Measurements from ENCODE around the gene SMYD5.

SMYD5 gene

GRCh38 chr2:73256618-73256922 is 42.5 kb downstream of the SMYD5 start:
- Histone ChIP-seq H3K4me3 (ENCODE audit: insufficient read length, low read depth) (no peak overlapping the region), H3K27me3 (ENCODE audit: insufficient read depth, insufficient read length) (no peaks in the 10 kb centered on the region), H3K36me3 (ENCODE audit: insufficient read depth, insufficient read length, low read length) (peaks cover 34% of the 10 kb centered on the region), H3K4me1 (ENCODE audit: insufficient read depth, insufficient read length) (peaks cover 3% of the 10 kb centered on the region), H3K9ac (ENCODE audit: insufficient read length, low read depth) (no peak overlapping the region), H3K9me3 (ENCODE audit: insufficient read depth, low read length) (no peaks in the 10 kb centered on the region)
- DNase-seq (ENCODE audit: low read depth, low spot score) = no peak
- TF ChIP-seq YY1 (IDR thresholded peaks at IDR 0.05; ENCODE audit: insufficient read depth, insufficient read length) (no peak), ZNF274 (IDR thresholded peaks at IDR 0.05; ENCODE audit: low read depth, low read length) (no peak), SUZ12 (IDR thresholded peaks at IDR 0.05; ENCODE audit: extremely low read depth, insufficient read depth, insufficient read length) (no peak)

- no peak for TF ChIP-seq YY1 (IDR thresholded peaks at IDR 0.05; ENCODE audit: insufficient read depth, insufficient read length)
- TF ChIP-seq ZNF274 (IDR thresholded peaks at IDR 0.05; ENCODE audit: low read depth, low read length) = no peak
- peaks cover 30% of the 10 kb centered on the region for H3K36me3 ChIP-seq (ENCODE audit: insufficient read depth, insufficient read length, low read length)
- H3K9ac ChIP-seq (ENCODE audit: insufficient read length, low read depth) = no peak overlapping the region
- no peak for DNase-seq (ENCODE audit: low read depth, low spot score)
- H3K9me3 ChIP-seq (ENCODE audit: insufficient read depth, low read length) = no peaks in the 10 kb centered on the region
- H3K4me1 ChIP-seq (ENCODE audit: insufficient read depth, insufficient read length) = peaks cover 3% of the 10 kb centered on the region
- no peak overlapping the region for H3K4me3 ChIP-seq (ENCODE audit: insufficient read length, low read depth)
- no peaks in the 10 kb centered on the region for H3K27me3 ChIP-seq (ENCODE audit: insufficient read depth, insufficient read length)
Observed at GRCh38 chr2:73257021-73257420, 43.0 kb downstream of the SMYD5 start.

GRCh38 chr2:73257425-73258125 is 43.5 kb downstream of the SMYD5 start:
- H3K36me3 ChIP-seq (ENCODE audit: insufficient read depth, insufficient read length, low read length) = peaks cover 24% of the 10 kb centered on the region
- no peak for TF ChIP-seq ZNF274 (IDR thresholded peaks at IDR 0.05; ENCODE audit: low read depth, low read length)
- TF ChIP-seq YY1 (IDR thresholded peaks at IDR 0.05; ENCODE audit: insufficient read depth, insufficient read length) = no peak
- TF ChIP-seq SUZ12 (IDR thresholded peaks at IDR 0.05; ENCODE audit: extremely low read depth, insufficient read depth, insufficient read length) = no peak
- peaks cover 3% of the 10 kb centered on the region for H3K4me1 ChIP-seq (ENCODE audit: insufficient read depth, insufficient read length)
- H3K9me3 ChIP-seq (ENCODE audit: insufficient read depth, low read length) = no peaks in the 10 kb centered on the region
- DNase-seq (ENCODE audit: low read depth, low spot score) = no peak
- H3K4me3 ChIP-seq (ENCODE audit: insufficient read length, low read depth) = no peak overlapping the region
- H3K9ac ChIP-seq (ENCODE audit: insufficient read length, low read depth) = no peak overlapping the region
- H3K27me3 ChIP-seq (ENCODE audit: insufficient read depth, insufficient read length) = no peaks in the 10 kb centered on the region

- Histone ChIP-seq H3K36me3 (ENCODE audit: insufficient read depth, insufficient read length, low read length) (peaks cover 17% of the 10 kb centered on the region), H3K27me3 (ENCODE audit: insufficient read depth, insufficient read length) (no peaks in the 10 kb centered on the region)
- TF ChIP-seq YY1 (IDR thresholded peaks at IDR 0.05; ENCODE audit: insufficient read depth, insufficient read length) = no peak
- no peak for TF ChIP-seq SUZ12 (IDR thresholded peaks at IDR 0.05; ENCODE audit: extremely low read depth, insufficient read depth, insufficient read length)
- TF ChIP-seq ZNF274 (IDR thresholded peaks at IDR 0.05; ENCODE audit: low read depth, low read length) = no peak
Observed at GRCh38 chr2:73258186-73258912, 44.3 kb downstream of the SMYD5 start.

GRCh38 chr2:73258913-73259215 is 44.8 kb downstream of the SMYD5 start:
- Histone ChIP-seq H3K36me3 (ENCODE audit: insufficient read depth, insufficient read length, low read length) (peaks cover 11% of the 10 kb centered on the region), H3K4me1 (ENCODE audit: insufficient read depth, insufficient read length) (peaks cover 3% of the 10 kb centered on the region), H3K27me3 (ENCODE audit: insufficient read depth, insufficient read length) (no peaks in the 10 kb centered on the region), H3K9me3 (ENCODE audit: insufficient read depth, low read length) (no peaks in the 10 kb centered on the region), H3K4me3 (ENCODE audit: insufficient read length, low read depth) (no peak overlapping the region), H3K9ac (ENCODE audit: insufficient read length, low read depth) (no peak overlapping the region)
- DNase-seq (ENCODE audit: low read depth, low spot score) = no peak
- TF ChIP-seq SUZ12 (IDR thresholded peaks at IDR 0.05; ENCODE audit: extremely low read depth, insufficient read depth, insufficient read length) = no peak
- TF ChIP-seq ZNF274 (IDR thresholded peaks at IDR 0.05; ENCODE audit: low read depth, low read length) = no peak
- no peak for TF ChIP-seq YY1 (IDR thresholded peaks at IDR 0.05; ENCODE audit: insufficient read depth, insufficient read length)

More at GRCh38 chr2:73258186-73258912, 44.3 kb downstream of the SMYD5 start:
- Histone ChIP-seq H3K9me3 (ENCODE audit: insufficient read depth, low read length) (no peaks in the 10 kb centered on the region), H3K4me1 (ENCODE audit: insufficient read depth, insufficient read length) (peaks cover 3% of the 10 kb centered on the region), H3K9ac (ENCODE audit: insufficient read length, low read depth) (no peak overlapping the region), H3K4me3 (ENCODE audit: insufficient read length, low read depth) (no peak overlapping the region)
- DNase-seq (ENCODE audit: low read depth, low spot score) = no peak

GRCh38 chr2:73259276-73259675 is 45.2 kb downstream of the SMYD5 start:
- Histone ChIP-seq H3K36me3 (ENCODE audit: insufficient read depth, insufficient read length, low read length) (peaks cover 7% of the 10 kb centered on the region), H3K9ac (ENCODE audit: insufficient read length, low read depth) (no peak overlapping the region), H3K4me3 (ENCODE audit: insufficient read length, low read depth) (no peak overlapping the region), H3K27me3 (ENCODE audit: insufficient read depth, insufficient read length) (no peaks in the 10 kb centered on the region), H3K9me3 (ENCODE audit: insufficient read depth, low read length) (no peaks in the 10 kb centered on the region), H3K4me1 (ENCODE audit: insufficient read depth, insufficient read length) (peaks cover 5% of the 10 kb centered on the region)
- TF ChIP-seq SUZ12 (IDR thresholded peaks at IDR 0.05; ENCODE audit: extremely low read depth, insufficient read depth, insufficient read length) (no peak), ZNF274 (IDR thresholded peaks at IDR 0.05; ENCODE audit: low read depth, low read length) (no peak), YY1 (IDR thresholded peaks at IDR 0.05; ENCODE audit: insufficient read depth, insufficient read length) (no peak)
- no peak for DNase-seq (ENCODE audit: low read depth, low spot score)

GRCh38 chr2:73259704-73260337 is 45.8 kb downstream of the SMYD5 start:
- H3K36me3 ChIP-seq (ENCODE audit: insufficient read depth, insufficient read length, low read length) = peaks cover 2% of the 10 kb centered on the region
- no peaks in the 10 kb centered on the region for H3K27me3 ChIP-seq (ENCODE audit: insufficient read depth, insufficient read length)
- no peak overlapping the region for H3K9ac ChIP-seq (ENCODE audit: insufficient read length, low read depth)
- H3K4me3 ChIP-seq (ENCODE audit: insufficient read length, low read depth) = no peak overlapping the region
- no peaks in the 10 kb centered on the region for H3K9me3 ChIP-seq (ENCODE audit: insufficient read depth, low read length)
- no peak for DNase-seq (ENCODE audit: low read depth, low spot score)
- peaks cover 5% of the 10 kb centered on the region for H3K4me1 ChIP-seq (ENCODE audit: insufficient read depth, insufficient read length)
- TF ChIP-seq ZNF274 (IDR thresholded peaks at IDR 0.05; ENCODE audit: low read depth, low read length) (no peak), YY1 (IDR thresholded peaks at IDR 0.05; ENCODE audit: insufficient read depth, insufficient read length) (no peak), SUZ12 (IDR thresholded peaks at IDR 0.05; ENCODE audit: extremely low read depth, insufficient read depth, insufficient read length) (no peak)

All from NT2/D1 (cell line).